ENCODE measurements around the gene TAC1. TPM values are rescaled to one million over a fixed set of nuclear protein-coding genes. Genes with fewer than 3 reads are reported as not detected.

Gene TAC1
- total and polyA plus RNA-seq, 2 of the 4 experiments (the other 2 are of a cell fraction), result not detected

- CTCF ChIA-PET, result no interaction called here
- H3K14ac ChIP-seq (replicated peaks; ENCODE audit: low read depth, low read length), result no peak overlapping the region
Observed at GRCh38 chr7:97770850-97771249, 39.0 kb downstream of the TAC1 start.

More at GRCh38 chr7:97770850-97771249, 39.0 kb downstream of the TAC1 start:
- in situ Hi-C loops (cut with MboI; ENCODE audit: low sequenced_read_pairs) (no loop called here), dilution Hi-C loops (cut with HindIII; ENCODE audit: low sequenced_read_pairs, unreplicated experiment) (no loop called here), intact Hi-C loops (cut with micrococcal nuclease) (no loop called here)
- ATAC-seq (ENCODE audit: low read depth) (no peak), DNase-seq (no peak)
- Histone ChIP-seq H4K8ac (ENCODE audit: low read depth in 2 of 2, low read length in 2 of 2) (no peak overlapping the region), H3K4me1 (ENCODE audit: control insufficient read depth, insufficient read depth, low read length) (no peaks in the 10 kb centered on the region), H2BK15ac (ENCODE audit: low read depth, low read length) (no peak overlapping the region), H4K20me1 (ENCODE audit: insufficient read depth, low read length) (no peaks in the 10 kb centered on the region), H3K4me3 (ENCODE audit: insufficient read depth, low read depth, low read length) (no peak overlapping the region), H3K56ac (ENCODE audit: extremely low read depth, insufficient read depth, low read length) (no peak overlapping the region), H3K79me1 (ENCODE audit: low read depth in 1 of 2, low read length in 2 of 2) (no peaks in the 10 kb centered on the region), H4K91ac (ENCODE audit: insufficient read depth, low read depth, low read length) (no peak overlapping the region), H2BK5ac (ENCODE audit: low read depth, low read length, poor library complexity, severe bottlenecking) (no peak overlapping the region), H3K36me3 (ENCODE audit: control insufficient read depth, insufficient read depth, low read length) (no peaks in the 10 kb centered on the region), H2AK9ac (replicated peaks; ENCODE audit: low read depth, low read length, poor library complexity) (no peak overlapping the region), H3K18ac (ENCODE audit: low read depth, low read length) (no peak overlapping the region), H2AFZ (replicated peaks; ENCODE audit: low read length, poor library complexity) (no peak overlapping the region), H2BK120ac (ENCODE audit: low read depth, low read length) (no peak overlapping the region), H3K27ac (ENCODE audit: insufficient read depth, low read length) (no peak overlapping the region), H4K5ac (ENCODE audit: low read depth, low read length) (no peak overlapping the region), H2BK20ac (ENCODE audit: low read depth, low read length) (no peak overlapping the region), H3K23ac (ENCODE audit: low read depth, low read length) (no peak overlapping the region), H3K4ac (ENCODE audit: low read depth, low read length) (no peak overlapping the region), H3K4me2 (ENCODE audit: low read depth, low read length) (no peak overlapping the region), H3K9me1 (ENCODE audit: insufficient read depth, low read length) (no peaks in the 10 kb centered on the region), H3K27me3 (ENCODE audit: control insufficient read depth, insufficient read depth, low read length) (no peaks in the 10 kb centered on the region), H2AK5ac (ENCODE audit: low read depth, low read length) (no peak overlapping the region), H3K9me3 (ENCODE audit: control insufficient read depth, insufficient read depth, low read length) (peaks cover 2% of the 10 kb centered on the region; the same call in 1 of the 2 replicates), H3K9ac (ENCODE audit: low read depth, low read length) (no peak overlapping the region)
- POLR2A ChIA-PET (ENCODE audit: unreplicated experiment), result no interaction called here
- BruUV-seq (replicated peaks), result no TSS peak
- no peak for TF ChIP-seq NFE2L2 (IDR thresholded peaks at IDR 0.05; ENCODE audit: low read depth, low read length)
- TF ChIP-seq SMC3 (IDR thresholded peaks at IDR 0.05; ENCODE audit: low read depth, low read length), result no peak
- no peak for TF ChIP-seq RFX5 (IDR thresholded peaks at IDR 0.05; ENCODE audit: low read depth, low read length)
- no peak for TF ChIP-seq CHD1 (IDR thresholded peaks at IDR 0.05; ENCODE audit: low read depth, low read length)
- no peak for TF ChIP-seq FOS (IDR thresholded peaks at IDR 0.05; ENCODE audit: low read depth, low read length)
- no peak for TF ChIP-seq BHLHE40 (IDR thresholded peaks at IDR 0.05; ENCODE audit: low read depth, low read length)
- no peak for TF ChIP-seq RCOR1 (IDR thresholded peaks at IDR 0.05; ENCODE audit: insufficient replicate concordance, low read length)
- no peak for TF ChIP-seq POLR2A (IDR thresholded peaks at IDR 0.05; ENCODE audit: low read depth, low read length)
- TF ChIP-seq USF2 (IDR thresholded peaks at IDR 0.05; ENCODE audit: low read depth, low read length), result no peak
- TF ChIP-seq ELK1 (IDR thresholded peaks at IDR 0.05; ENCODE audit: borderline replicate concordance, low read depth, low read length), result no peak
- no CpG with 5 or more reads among the region's 5 CpGs for WGBS, 2 experiments (ENCODE audit: extremely low coverage in 2 of 2, insufficient read length in 1 of 2)
